Naive thymus-derived CD4-positive, alpha-beta T cell (primary cell): Measurements from ENCODE around the gene CARD9. TPM values are rescaled to one million over a fixed set of nuclear protein-coding genes. Genes with fewer than 3 reads are reported as not detected.
A peak's percentile ranks its signal among the peaks of the same experiment; 100 is the strongest.

Source experiments
- ATAC-seq: fragments of 150-1000 bp; cut with Tn5 transposase; 2 replicates; pipeline ENCODE4 v1.10.0; 2021; ENCODE audit warnings: mild to moderate bottlenecking, moderate library complexity
- CTCF ChIA-PET: fragments of 350-600 bp; sonication (Branson Sonifier 250); formaldehyde crosslinking; loops from one replicate; lab custom pipeline; 2021; ENCODE audit warnings: antibody characterized with exemption; lab: Charles Lee
- POLR2A ChIA-PET: fragments of 350-600 bp; sonication (Branson Sonifier 250); formaldehyde crosslinking; loops from one replicate; lab custom pipeline; 2021; ENCODE audit warnings: antibody characterized with exemption, inconsistent platforms; lab: Charles Lee
- DNase-seq, 9 donors: peaks; one replicate each; pipeline versions ENCODE4 v3.0.0 to v3.0.0-alpha.2; 2020 to 2022; ENCODE audit warnings: mixed read lengths in 1 of 9
- H3K27ac ChIP-seq: one replicate; pipeline ENCODE4 v1.7.0; 2013; ENCODE audit warnings: mild to moderate bottlenecking, low read depth, low read length, moderate library complexity
- H3K27me3 ChIP-seq, 2 donors: one replicate each; pipeline ENCODE4 v1.7.0; 2013; ENCODE audit warnings: low read length in 2 of 2, mild to moderate bottlenecking in 2 of 2, moderate library complexity in 2 of 2; ENCODE audit not compliant: control insufficient read depth in 2 of 2, insufficient read depth in 2 of 2
- H3K36me3 ChIP-seq, 3 experiments: 1 replicate in 2 of 3; 2 replicates in 1 of 3; pipeline ENCODE4 v1.7.0; 2013; ENCODE audit warnings: low read length in 3 of 3, mild to moderate bottlenecking in 3 of 3, moderate library complexity in 1 of 3; ENCODE audit not compliant: insufficient read depth in 3 of 3, control insufficient read depth in 2 of 3
- H3K4me1 ChIP-seq, 2 donors: one replicate each; pipeline ENCODE4 v1.7.0; 2013; ENCODE audit warnings: low read length in 2 of 2, mild to moderate bottlenecking in 2 of 2, moderate library complexity in 1 of 2; ENCODE audit not compliant: control insufficient read depth in 2 of 2, insufficient read depth in 2 of 2
- H3K4me3 ChIP-seq: 2 replicates; pipeline ENCODE4 v1.7.0; 2013; ENCODE audit warnings: mild to moderate bottlenecking, low read length
- H3K9me3 ChIP-seq, 3 experiments: 1 replicate in 2 of 3; 2 replicates in 1 of 3; pipeline ENCODE4 v1.7.0; 2013; ENCODE audit warnings: low read length in 3 of 3; ENCODE audit not compliant: control insufficient read depth in 2 of 3
- H3K27ac Mint-ChIP-seq, 9 donors: one replicate each; pipeline ENCODE4 v1.8.0; 2020 to 2022; ENCODE audit warnings: mixed read lengths in 9 of 9, mild to moderate bottlenecking in 8 of 9, moderate library complexity in 5 of 9, inconsistent platforms in 2 of 9
- H3K27me3 Mint-ChIP-seq, 5 donors: one replicate each; pipeline ENCODE4 v1.8.0; 2021 to 2022; ENCODE audit warnings: mixed read lengths in 5 of 5, mild to moderate bottlenecking in 1 of 5
- H3K36me3 Mint-ChIP-seq, 5 donors: one replicate each; pipeline ENCODE4 v1.8.0; 2020 to 2022; ENCODE audit warnings: mixed read lengths in 5 of 5, mild to moderate bottlenecking in 3 of 5, inconsistent platforms in 1 of 5
- H3K4me1 Mint-ChIP-seq, 7 donors: one replicate each; pipeline ENCODE4 v1.8.0; 2020 to 2022; ENCODE audit warnings: mixed read lengths in 7 of 7, mild to moderate bottlenecking in 3 of 7, inconsistent platforms in 1 of 7
- H3K4me3 Mint-ChIP-seq, 10 donors: one replicate each; pipeline ENCODE4 v1.8.0; 2020 to 2022; ENCODE audit warnings: mild to moderate bottlenecking in 10 of 10, mixed read lengths in 10 of 10, moderate library complexity in 6 of 10, inconsistent platforms in 2 of 10
- H3K9me3 Mint-ChIP-seq, 11 donors: one replicate each; pipeline ENCODE4 v1.8.0; 2020 to 2022; ENCODE audit warnings: mixed read lengths in 11 of 11, mild to moderate bottlenecking in 4 of 11, inconsistent platforms in 1 of 11, moderate library complexity in 1 of 11
- intact Hi-C, 2 donors: fragments of 100-400 bp; cut with micrococcal nuclease; formaldehyde crosslinking; loops; one replicate each; pipeline ENCODE4 v1.15.1; 2023
- polyA plus RNA-seq, 2 donors: library from polyadenylated mRNA; unstranded; fragments of 300-500 nt; fragmentation: Illumina TruSeq; gene quantifications; one replicate each; pipeline ENCODE4 v1.2.3, GENCODE V29; 2021
- total RNA-seq, 6 experiments: library from RNA in 5 of 6; stranded (reverse) in 5 of 6; gene quantifications; 1 replicate in 5 of 6; 2 replicates in 1 of 6; pipeline ENCODE4 v1.2.3 and lab custom pipeline; 2021 to 2026

CARD9 gene
- total and polyA plus RNA-seq, 7 experiments from 2014 or later, result 0.10 to 19.9 (median 1.1) TPM

DNA sequence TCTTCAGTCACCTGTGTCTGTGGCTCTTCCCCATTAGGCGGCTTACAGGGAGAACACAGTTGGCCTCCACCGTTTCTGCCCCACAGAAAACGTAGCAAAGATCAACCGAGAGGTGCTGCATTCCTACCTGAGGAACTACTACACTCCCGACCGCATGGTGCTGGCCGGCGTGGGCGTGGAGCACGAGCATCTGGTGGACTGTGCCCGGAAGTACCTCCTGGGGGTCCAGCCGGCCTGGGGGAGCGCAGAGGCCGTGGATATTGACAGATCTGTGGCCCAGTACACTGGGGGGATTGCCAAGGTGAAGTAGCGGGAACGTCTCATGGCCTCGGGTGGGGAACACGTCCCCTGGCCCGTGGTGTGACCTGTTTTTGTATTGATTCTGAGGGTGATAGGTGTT, 43.4 kb upstream of the CARD9 start:
- peaks cover 0 to 3% of the 10 kb centered on the region in 2 donors for H3K4me1 ChIP-seq
- no peak for ATAC-seq
- intact Hi-C loops, result no loop called here
- H3K9me3 ChIP-seq, result no peaks in the 10 kb centered on the region
- Mint-ChIP-seq H3K9me3 (no peaks in the 10 kb centered on the region), H3K4me3 (no peak overlapping the region), H3K27me3 (no peaks in the 10 kb centered on the region), H3K4me1 (peaks cover 4 to 14% (median 9%) of the 10 kb centered on the region in 7 donors), H3K36me3 (peaks cover 3 to 43% (median 11%) of the 10 kb centered on the region in 5 donors), H3K27ac (no peak overlapping the region)
- CTCF ChIA-PET, result interaction anchor here (0.6 to 1.4 kb wide), 3 partner anchors 16 to 104 kb away, joined by 4 to 8 read pairs (median 5); no protein-coding TSS in a partner anchor
- no peak for DNase-seq
- H3K27ac ChIP-seq, result no peak overlapping the region
- no peaks in the 10 kb centered on the region for H3K27me3 ChIP-seq
- POLR2A ChIA-PET, result no interaction called here
- peaks cover 4 to 91% (median 29%) of the 10 kb centered on the region in 3 experiments for H3K36me3 ChIP-seq
- H3K4me3 ChIP-seq, result no peak overlapping the region

DNA sequence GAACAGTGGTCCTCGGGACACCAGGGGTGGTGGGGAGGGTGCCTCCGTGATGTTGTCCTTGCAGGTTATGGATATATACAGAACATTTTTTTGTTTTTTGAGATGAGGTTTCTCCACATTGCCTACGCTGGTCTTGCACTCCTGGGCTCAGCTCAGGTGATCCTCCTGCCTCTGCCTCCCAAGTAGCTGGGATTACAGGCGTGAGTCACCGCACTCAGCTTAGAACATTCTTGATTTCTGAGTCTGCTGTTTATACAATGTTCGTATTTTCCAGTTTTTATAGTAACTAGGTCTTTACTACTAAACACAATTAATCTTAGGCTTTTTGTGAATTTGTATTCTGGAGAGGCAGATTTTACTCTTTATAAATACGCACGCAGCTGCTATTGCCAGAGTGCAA, 43.0 kb upstream of the CARD9 start:
- no peak for ATAC-seq
- Mint-ChIP-seq H3K9me3 (no peaks in the 10 kb centered on the region), H3K27ac (no peak overlapping the region), H3K4me3 (no peak overlapping the region), H3K4me1 (peaks cover 9 to 19% (median 13%) of the 10 kb centered on the region in 7 donors), H3K27me3 (no peaks in the 10 kb centered on the region), H3K36me3 (peaks cover 3 to 43% (median 11%) of the 10 kb centered on the region in 5 donors)
- POLR2A ChIA-PET, result no interaction called here
- peaks cover 3 to 7% of the 10 kb centered on the region in 2 donors for H3K4me1 ChIP-seq
- peaks cover 4 to 86% (median 29%) of the 10 kb centered on the region in 3 experiments for H3K36me3 ChIP-seq
- intact Hi-C loops, result no loop called here
- no peak for DNase-seq
- CTCF ChIA-PET, result interaction anchor here (1.2 to 1.4 kb wide), 2 partner anchors 16 to 103 kb away, joined by 4 to 5 read pairs; no protein-coding TSS in a partner anchor
- no peaks in the 10 kb centered on the region for H3K9me3 ChIP-seq
- H3K27me3 ChIP-seq, result no peaks in the 10 kb centered on the region
- H3K27ac ChIP-seq, result no peak overlapping the region
- H3K4me3 ChIP-seq, result no peak overlapping the region

DNA sequence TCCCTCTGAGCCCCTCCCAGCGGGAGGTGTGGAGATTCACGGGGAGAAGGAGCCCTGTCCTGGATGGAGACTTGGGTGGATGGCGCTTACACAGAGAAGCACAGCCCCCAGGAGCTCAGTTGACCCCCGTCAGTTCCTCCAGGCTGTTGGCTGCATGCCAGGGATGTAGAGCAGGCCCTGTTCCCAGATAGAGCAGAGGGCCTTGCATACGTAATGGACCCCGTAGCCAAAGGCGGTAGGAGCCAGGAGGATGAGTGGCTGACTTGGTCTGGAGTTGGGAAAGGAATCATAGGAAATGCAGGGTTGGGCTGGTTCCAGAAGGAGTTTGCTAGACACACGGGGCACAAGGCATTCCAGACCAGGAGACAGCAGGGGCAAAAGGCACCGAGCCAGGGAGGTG, 39.5 kb upstream of the CARD9 start:
- no peaks in the 10 kb centered on the region for H3K27me3 ChIP-seq
- no peaks in the 10 kb centered on the region for H3K9me3 Mint-ChIP-seq
- POLR2A ChIA-PET, result interaction anchor here (1.0 to 1.3 kb wide), 2 partner anchors 29 to 50 kb away, joined by 3 to 6 read pairs; partner anchors contain the start of gene DNLZ
- no peak for DNase-seq
- H3K4me1 ChIP-seq, result peaks cover 15 to 26% of the 10 kb centered on the region in 2 donors
- H3K27me3 Mint-ChIP-seq, result no peaks in the 10 kb centered on the region
- CTCF ChIA-PET, result interaction anchor here (0.7 kb wide), 1 partner anchor 12 kb away, joined by 4 read pairs; no protein-coding TSS in a partner anchor
- intact Hi-C loops, result loop anchor here in 1 of 2 donors (5.0 kb wide), 3 partner anchors 451 to 829 kb away; partner anchors contain the start of genes MAN1B1, TUBB4B and UBAC1
- H3K4me3 Mint-ChIP-seq, result peak overlapping the region in 2 of 10 donors; percentile 31 to 51
- peak overlapping the region in 2 of 9 donors; percentile 33 to 56 for H3K27ac Mint-ChIP-seq
- ATAC-seq, result no peak
- peaks cover 28 to 43% (median 37%) of the 10 kb centered on the region in 7 donors for H3K4me1 Mint-ChIP-seq
- H3K36me3 Mint-ChIP-seq, result peaks cover 7 to 33% (median 11%) of the 10 kb centered on the region in 5 donors
- H3K27ac ChIP-seq, result no peak overlapping the region
- no peak overlapping the region for H3K4me3 ChIP-seq
- no peaks in the 10 kb centered on the region for H3K9me3 ChIP-seq
- H3K36me3 ChIP-seq, result peaks cover 4 to 61% (median 22%) of the 10 kb centered on the region in 3 experiments

DNA sequence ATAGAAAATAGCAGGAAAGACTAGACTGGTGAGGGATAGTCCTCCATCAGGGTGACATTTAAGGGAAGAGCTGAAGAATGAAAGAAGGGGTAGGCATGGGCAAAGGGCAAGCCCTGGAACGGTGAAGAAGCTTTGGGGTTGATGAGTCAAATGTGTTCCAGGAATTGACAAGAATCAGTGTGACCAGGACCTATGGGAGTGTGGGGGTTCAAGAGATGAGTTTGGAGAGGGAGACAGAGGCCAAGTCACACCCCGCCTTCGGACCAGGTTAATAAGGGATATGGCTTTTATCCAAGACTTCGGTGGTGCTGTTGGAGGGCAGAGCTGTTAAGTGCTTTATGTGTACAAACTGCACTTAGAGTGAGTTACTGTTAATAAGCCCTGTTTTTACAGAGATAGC, 37.9 kb upstream of the CARD9 start:
- POLR2A ChIA-PET, result interaction anchor here (1.0 to 2.3 kb wide), 4 partner anchors 13 to 47 kb away, joined by 3 to 6 read pairs (median 4); no protein-coding TSS in a partner anchor
- Mint-ChIP-seq H3K36me3 (peaks cover 8 to 31% (median 11%) of the 10 kb centered on the region in 5 donors), H3K27me3 (no peaks in the 10 kb centered on the region), H3K4me3 (peak overlapping the region; percentile 83 to 93 (median 88)), H3K4me1 (peaks cover 32 to 54% (median 42%) of the 10 kb centered on the region in 7 donors), H3K27ac (peak overlapping the region; percentile 78 to 95 (median 89)), H3K9me3 (no peaks in the 10 kb centered on the region)
- peak overlapping the region; percentile 96 for H3K4me3 ChIP-seq
- H3K27ac ChIP-seq, result peak overlapping the region; percentile 97
- H3K4me1 ChIP-seq, result peaks cover 15 to 26% of the 10 kb centered on the region in 2 donors
- peaks cover 4 to 60% (median 13%) of the 10 kb centered on the region in 3 experiments for H3K36me3 ChIP-seq
- DNase-seq, result no peak
- H3K27me3 ChIP-seq, result no peaks in the 10 kb centered on the region
- CTCF ChIA-PET, result no interaction called here
- no peaks in the 10 kb centered on the region for H3K9me3 ChIP-seq
- ATAC-seq, result no peak
- intact Hi-C loops, result loop anchor here (2.0 to 5.0 kb wide), 5 partner anchors 27 to 831 kb away; partner anchors contain the start of genes INPP5E (in 1 of the 2), MAN1B1 (in 1 of the 2), SEC16A (in 1 of the 2) and TUBB4B (in 1 of the 2)

DNA sequence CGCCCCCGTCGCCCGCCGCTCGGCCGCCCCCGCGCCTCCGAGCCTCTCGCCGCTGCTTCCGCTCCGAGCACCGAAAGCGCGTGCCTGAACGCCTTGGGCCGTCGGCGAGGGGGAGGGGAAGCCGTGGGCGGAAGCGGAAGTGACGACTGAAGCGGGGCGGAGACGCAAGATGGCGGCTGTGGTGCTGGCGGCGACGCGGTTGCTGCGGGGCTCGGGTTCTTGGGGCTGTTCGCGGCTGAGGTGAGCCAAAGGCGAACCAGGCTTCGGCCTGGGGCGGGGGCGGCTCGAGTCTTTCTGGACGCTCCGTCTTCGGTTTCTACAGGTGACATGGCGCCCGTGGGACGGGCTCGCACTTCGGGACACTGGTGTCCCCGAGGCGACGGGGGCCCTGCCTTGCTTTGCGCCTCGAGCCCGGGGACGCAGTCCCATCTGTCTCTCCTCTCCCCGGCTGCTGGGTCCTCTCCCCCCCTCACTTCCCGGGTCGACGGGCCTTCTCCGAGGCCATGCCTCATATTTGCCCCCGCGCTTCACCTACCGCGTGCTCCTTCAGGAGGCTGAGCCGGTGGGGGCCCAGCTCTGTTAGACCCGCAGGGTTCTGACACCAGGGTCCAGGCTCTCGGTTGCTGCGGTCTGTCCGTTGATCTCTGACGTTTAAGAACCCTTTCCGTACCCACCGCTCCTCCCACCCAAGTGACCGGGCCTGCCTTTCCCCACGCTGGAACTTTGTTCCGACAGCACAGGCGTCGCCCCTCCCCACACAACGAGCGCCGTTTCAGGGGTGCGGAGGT, 37.2 kb upstream of the CARD9 start, which contains the start of the genes ENTR1 and PMPCA:
Gene ENTR1 (minus strand): TSS at position 115 of the 788 bp plus-strand sequence. CDS start 217 bp downstream, outside the sequence.
Gene PMPCA (plus strand): TSS at position 159 of the 788 bp plus-strand sequence. CDS start 11 bp downstream, at position 170.
- peak; percentile 90 to 99 (median 93) for DNase-seq

More for the DNA sequence above, 37.2 kb upstream of the CARD9 start, which contains the start of the genes ENTR1 and PMPCA:
- Mint-ChIP-seq H3K9me3 (no peaks in the 10 kb centered on the region), H3K27ac (peak within 1 kb of the TSS; percentile 78 to 95 (median 90)), H3K27me3 (no peaks in the 10 kb centered on the region), H3K4me3 (peak within 1 kb of the TSS; percentile 83 to 93 (median 90)), H3K36me3 (peaks cover 4 to 34% (median 11%) of the 10 kb centered on the region in 5 donors), H3K4me1 (peaks cover 34 to 56% (median 45%) of the 10 kb centered on the region in 7 donors)
- peaks cover 18 to 26% of the 10 kb centered on the region in 2 donors for H3K4me1 ChIP-seq
- ATAC-seq, result peak; percentile 94
- CTCF ChIA-PET, result interaction anchor here (1.1 to 2.4 kb wide), 2 partner anchors 10 to 12 kb away, joined by 3 to 12 read pairs; partner anchors contain the start of gene SNAPC4
- no peaks in the 10 kb centered on the region for H3K27me3 ChIP-seq
- no peaks in the 10 kb centered on the region for H3K9me3 ChIP-seq
- POLR2A ChIA-PET, result interaction anchor here (0.8 to 2.3 kb wide), 8 partner anchors 10 to 676 kb away, joined by 3 to 14 read pairs (median 4); partner anchors contain the start of genes MAN1B1 and SNAPC4
- peak within 1 kb of the TSS; percentile 97 for H3K27ac ChIP-seq
- H3K4me3 ChIP-seq, result peak within 1 kb of the TSS; percentile 96
- peaks cover 4 to 55% (median 11%) of the 10 kb centered on the region in 3 experiments for H3K36me3 ChIP-seq
- intact Hi-C loops, result loop anchor here (1.0 to 5.0 kb wide), 9 partner anchors 10 to 832 kb away; partner anchors contain the start of genes INPP5E (in 2 of the 2), SEC16A (in 2 of the 2), SNAPC4 (in 2 of the 2) and DNLZ (in 1 of the 2)
